Liver (tissue), 9 donors: ENCODE results near the gene OR51L1. TPM values are rescaled to one million over a fixed set of nuclear protein-coding genes. Genes with fewer than 3 reads are reported as not detected.

Experiments
- DNase-seq: peaks from one replicate; pipeline ENCODE4 v3.0.0-alpha.2; 2017; ENCODE audit warnings: low spot score
- H3K27ac ChIP-seq, 2 donors: one replicate each; pipeline ENCODE4 v1.7.0; 2013; ENCODE audit warnings: inconsistent platforms in 2 of 2, low read length in 2 of 2, control low read depth in 1 of 2, low read depth in 1 of 2, mild to moderate bottlenecking in 1 of 2
- H3K27me3 ChIP-seq, 4 donors: one replicate each; pipeline versions ENCODE4 v1.6.1 to v1.7.0; 2013; ENCODE audit warnings: low read length in 3 of 4, inconsistent platforms in 1 of 4, mild to moderate bottlenecking in 1 of 4, moderate library complexity in 1 of 4; ENCODE audit not compliant: control insufficient read depth in 4 of 4, insufficient read depth in 4 of 4
- H3K36me3 ChIP-seq, 4 donors: one replicate each; pipeline versions ENCODE4 v1.6.1 to v1.7.0; 2013; ENCODE audit warnings: low read length in 3 of 4, mild to moderate bottlenecking in 3 of 4, low read depth in 1 of 4, moderate library complexity in 1 of 4; ENCODE audit not compliant: control insufficient read depth in 4 of 4, insufficient read depth in 3 of 4
- H3K4me1 ChIP-seq, 4 donors: one replicate each; pipeline versions ENCODE4 v1.6.1 to v1.7.0; 2013; ENCODE audit warnings: low read length in 3 of 4, mild to moderate bottlenecking in 3 of 4, moderate library complexity in 1 of 4; ENCODE audit not compliant: control insufficient read depth in 4 of 4, insufficient read depth in 4 of 4
- H3K4me3 ChIP-seq, 3 donors: one replicate each; pipeline versions ENCODE4 v1.6.1 to v1.7.0; 2013; ENCODE audit warnings: low read length in 3 of 3, control low read depth in 1 of 3, low read depth in 1 of 3, mild to moderate bottlenecking in 1 of 3
- H3K9ac ChIP-seq, 2 donors: one replicate each; pipeline ENCODE4 v1.7.0; 2013; ENCODE audit warnings: low read length in 2 of 2, mild to moderate bottlenecking in 2 of 2, moderate library complexity in 2 of 2, control low read depth in 1 of 2, low read depth in 1 of 2
- H3K9me3 ChIP-seq, 4 donors: one replicate each; pipeline versions ENCODE4 v1.6.1 to v1.7.0; 2013; ENCODE audit warnings: low read length in 3 of 4; ENCODE audit not compliant: control insufficient read depth in 4 of 4
- ATF3 ChIP-seq: IDR thresholded peaks from 2 replicates; pipeline ENCODE4 v1.6.1; 2016; ENCODE audit warnings: antibody characterized with exemption
- CTCF ChIP-seq: fragments of 150-350 bp; IDR thresholded peaks from 2 replicates; pipeline ENCODE4 v1.5.1; 2017; ENCODE audit warnings: improper control_type of control experiment, low read depth, low read length; ENCODE audit not compliant: missing input control
- EGR1 ChIP-seq, 2 donors: IDR thresholded peaks; 2 replicates each; pipeline ENCODE4 v1.6.1; 2016 to 2018; ENCODE audit warnings: antibody characterized with exemption in 2 of 2, low read depth in 2 of 2
- FOXA1 ChIP-seq: IDR thresholded peaks from 2 replicates; pipeline ENCODE4 v1.6.1; 2016; ENCODE audit warnings: antibody characterized with exemption
- FOXA2 ChIP-seq: IDR thresholded peaks from 2 replicates; pipeline ENCODE4 v1.6.1; 2016; ENCODE audit warnings: antibody characterized with exemption
- GABPA ChIP-seq, 2 donors: IDR thresholded peaks in 1 of 2; conservative IDR thresholded peaks in 1 of 2; 2 replicates each; pipeline ENCODE4 v1.6.1; 2016; ENCODE audit warnings: antibody characterized with exemption in 2 of 2, mild to moderate bottlenecking in 1 of 2, moderate library complexity in 1 of 2
- HNF4A ChIP-seq, 2 donors: conservative IDR thresholded peaks; 2 replicates each; pipeline ENCODE4 v1.6.1; 2016; ENCODE audit warnings: antibody characterized with exemption in 2 of 2, mild to moderate bottlenecking in 2 of 2
- HNF4G ChIP-seq: IDR thresholded peaks from 2 replicates; pipeline ENCODE4 v1.6.1; 2016; ENCODE audit warnings: antibody characterized with exemption
- JUND ChIP-seq, 2 donors: IDR thresholded peaks; 2 replicates each; pipeline ENCODE4 v1.6.1; 2016; ENCODE audit warnings: antibody characterized with exemption in 2 of 2
- MAX ChIP-seq: IDR thresholded peaks from 2 replicates; pipeline ENCODE4 v1.6.1; 2016; ENCODE audit warnings: antibody characterized with exemption
- NR2F2 ChIP-seq: IDR thresholded peaks from 2 replicates; pipeline ENCODE4 v1.6.1; 2016; ENCODE audit warnings: antibody characterized with exemption
- RAD21 ChIP-seq, 2 donors: IDR thresholded peaks; 2 replicates each; pipeline ENCODE4 v1.6.1; 2016; ENCODE audit warnings: antibody characterized with exemption in 2 of 2, mild to moderate bottlenecking in 2 of 2
- REST ChIP-seq: IDR thresholded peaks from 2 replicates; pipeline ENCODE4 v1.6.1; 2016; ENCODE audit warnings: antibody characterized with exemption, mild to moderate bottlenecking
- RXRA ChIP-seq, 2 donors: IDR thresholded peaks; 2 replicates each; pipeline ENCODE4 v1.6.1; 2017 to 2018; ENCODE audit warnings: antibody characterized with exemption in 2 of 2, mild to moderate bottlenecking in 1 of 2
- SP1 ChIP-seq: IDR thresholded peaks from 2 replicates; pipeline ENCODE4 v1.6.1; 2018; ENCODE audit warnings: antibody characterized with exemption, mild to moderate bottlenecking
- TAF1 ChIP-seq: conservative IDR thresholded peaks from 2 replicates; pipeline ENCODE4 v1.6.1; 2016; ENCODE audit warnings: antibody characterized with exemption, mild to moderate bottlenecking
- YY1 ChIP-seq: IDR thresholded peaks from 2 replicates; pipeline ENCODE4 v1.6.1; 2016; ENCODE audit warnings: antibody characterized with exemption, mild to moderate bottlenecking
- ZBTB33 ChIP-seq: IDR thresholded peaks from 2 replicates; pipeline ENCODE4 v1.6.1; 2016; ENCODE audit warnings: antibody characterized with exemption
- WGBS: extraction: QIAGEN DNeasy Blood & Tissue Kit; methylation state at CpG from one replicate; pipeline ENCODE4 v1.1.7; 2013; 5-methylcytosine and 5-hydroxymethylcytosine counted together
- polyA plus RNA-seq, 2 donors: library from polyadenylated mRNA; stranded (reverse) in 1 of 2; unstranded in 1 of 2; fragments of 200-250 nt in 1 of 2; fragments of >200 nt in 1 of 2; fragmentation: Nextera tagmentation in 1 of 2; extraction: Ambion mirVana in 1 of 2; gene quantifications; one replicate each; pipeline versions ENCODE4 v1.2.1 to v1.2.3, GENCODE V29; 2013 to 2015
- total RNA-seq, 2 donors: library from RNA; depleted of rRNA; stranded (reverse); fragments of >200 nt; gene quantifications; one replicate each; pipeline ENCODE4 v1.2.3, GENCODE V29; 2014
- donor health status: healthy.
- donor health status: healthy.
- donor health status: healthy.
- donor health status: healthy.
- donor health status: healthy.

Gene OR51L1
- total and polyA plus RNA-seq, 4 donors, result not detected

- Histone ChIP-seq H3K27ac (no peak overlapping the region), H3K4me1 (no peaks in the 10 kb centered on the region), H3K27me3 (no peaks in the 10 kb centered on the region), H3K4me3 (no peak overlapping the region), H3K36me3 (no peaks in the 10 kb centered on the region), H3K9me3 (peaks cover 0 to 2% (median 0%) of the 10 kb centered on the region in 4 donors), H3K9ac (no peak overlapping the region)
- 65% methylated on average over 1 of the region's 1 CpG for WGBS
- DNase-seq, result no peak
- no peak for TF ChIP-seq YY1
- no peak for TF ChIP-seq HNF4A (conservative IDR thresholded peaks at IDR 0.05)
- TF ChIP-seq JUND (IDR thresholded peaks at IDR 0.05), result no peak
- no peak for TF ChIP-seq ATF3
- TF ChIP-seq MAX, result no peak
- no peak for TF ChIP-seq RXRA (IDR thresholded peaks at IDR 0.05)
- no peak for TF ChIP-seq SP1
- TF ChIP-seq HNF4G, result no peak
- no peak for TF ChIP-seq FOXA2
- no peak for TF ChIP-seq ZBTB33
- TF ChIP-seq RAD21 (IDR thresholded peaks at IDR 0.05), result no peak
- TF ChIP-seq FOXA1, result no peak
- no peak for TF ChIP-seq NR2F2
- no peak for TF ChIP-seq REST
- TF ChIP-seq TAF1, result no peak
- no peak for TF ChIP-seq EGR1 (IDR thresholded peaks at IDR 0.05; ENCODE audit: low read depth in 2 of 2)
- TF ChIP-seq CTCF, result no peak
- TF ChIP-seq GABPA (IDR thresholded peaks at IDR 0.05 in 1 of 2, conservative IDR thresholded peaks at IDR 0.05 in 1 of 2), result no peak
These were observed 31.8 kb upstream of the OR51L1 start for GRCh38 chr11:4962816-4963215.
